HepG2 (cell line): ENCODE measurements around the gene SLC19A1. TPM values are rescaled to one million over a fixed set of nuclear protein-coding genes. Genes with fewer than 3 reads are reported as not detected.

ENCODE experiments used
- CEBPG ChIP-seq: IDR thresholded peaks from 2 replicates; pipeline ENCODE4 v1.6.1; 2016
- CENPT ChIP-seq: sonication (generic); formaldehyde crosslinking; IDR thresholded peaks from 2 replicates; pipeline ENCODE4 v1.8.0; 2022; ENCODE audit warnings: low read depth, mild to moderate bottlenecking, moderate library complexity, missing genetic modification reagents
- DNMT3B ChIP-seq: conservative IDR thresholded peaks from 2 replicates; pipeline ENCODE4 v1.6.1; 2016; ENCODE audit warnings: missing biosample characterization, control low read depth
- PLSCR1 ChIP-seq: sonication (generic); formaldehyde crosslinking; IDR thresholded peaks from 2 replicates; pipeline ENCODE4 v1.5.0; 2020; ENCODE audit warnings: missing genetic modification reagents, mild to moderate bottlenecking, borderline replicate concordance
- RNF219 ChIP-seq: sonication (generic); formaldehyde crosslinking; IDR thresholded peaks from 2 replicates; pipeline ENCODE4 v1.5.0; 2020; ENCODE audit warnings: mild to moderate bottlenecking, missing genetic modification reagents
- SP140L ChIP-seq: sonication (generic); formaldehyde crosslinking; IDR thresholded peaks from 2 replicates; pipeline ENCODE4 v1.4.0; 2020; ENCODE audit warnings: missing genetic modification reagents, borderline replicate concordance
- ZFY ChIP-seq: sonication (generic); formaldehyde crosslinking; IDR thresholded peaks from 2 replicates; pipeline ENCODE4 v1.4.0; 2020; ENCODE audit warnings: missing genetic modification reagents
- ZKSCAN1 ChIP-seq: fragments of 150-350 bp; IDR thresholded peaks from 2 replicates; pipeline ENCODE4 v1.6.1; 2014; ENCODE audit warnings: low read length
- ZNF282 ChIP-seq: fragments of 450-650 bp; IDR thresholded peaks from 2 replicates; pipeline ENCODE4 v1.6.1; 2018; ENCODE audit not compliant: partially characterized antibody
- ZNF354B ChIP-seq: sonication (generic); formaldehyde crosslinking; IDR thresholded peaks from 2 replicates; pipeline ENCODE4 v1.8.0; 2022; ENCODE audit warnings: mild to moderate bottlenecking, missing genetic modification reagents
- ZNF572 ChIP-seq: sonication (generic); formaldehyde crosslinking; IDR thresholded peaks from 2 replicates; pipeline ENCODE4 v1.5.1; 2020; ENCODE audit warnings: mild to moderate bottlenecking, missing genetic modification reagents
- ZNF841 ChIP-seq: sonication (generic); formaldehyde crosslinking; IDR thresholded peaks from 2 replicates; pipeline ENCODE4 v1.8.1; 2023; ENCODE audit warnings: missing genetic modification reagents, borderline replicate concordance
- ZZZ3 ChIP-seq: sonication (generic); formaldehyde crosslinking; IDR thresholded peaks from 2 replicates; pipeline ENCODE4 v1.4.0; 2020; ENCODE audit warnings: missing genetic modification reagents, mild to moderate bottlenecking, borderline replicate concordance
- polyA plus RNA-seq, 8 experiments: library from polyadenylated mRNA; depleted of rRNA in 3 of 8; stranded (reverse) in 7 of 8; unstranded in 1 of 8; fragments of >200 nt; fragmentation: Illumina TruSeq in 4 of 8; extraction: Trizol in 4 of 8; gene quantifications; 2 replicates each; pipeline versions ENCODE4 v1.2.1 to v1.2.3, GENCODE V29; 2011 to 2016; ENCODE audit warnings: low read depth in 4 of 8, missing spikeins in 1 of 8, mixed read lengths in 1 of 8; ENCODE audit not compliant: insufficient read depth in 1 of 8
- total RNA-seq, 5 experiments: library from RNA; depleted of rRNA; stranded (reverse); fragments of >200 nt; fragmentation: Illumina TruSeq; extraction: Trizol; gene quantifications; 2 replicates each; pipeline ENCODE4 v1.2.3, GENCODE V29; 2016; ENCODE audit warnings: low read depth in 1 of 5
- TF ChIP-seq, protein P1 (sequence below): sonication (generic); formaldehyde crosslinking; IDR thresholded peaks from 2 replicates; pipeline ENCODE4 v1.8.0; 2022; ENCODE audit warnings: missing genetic modification reagents, mild to moderate bottlenecking, inconsistent platforms, borderline replicate concordance
- TF ChIP-seq, protein P2 (sequence below): sonication (generic); formaldehyde crosslinking; IDR thresholded peaks from 2 replicates; pipeline ENCODE4 v1.4.0; 2020; ENCODE audit warnings: missing genetic modification reagents

Gene SLC19A1
- total and polyA plus RNA-seq, 2 of the 13 experiments (the other 11 are each of a cell fraction or from before 2014, with no cell fraction given) = 21.8 to 23.0 TPM

DNA sequence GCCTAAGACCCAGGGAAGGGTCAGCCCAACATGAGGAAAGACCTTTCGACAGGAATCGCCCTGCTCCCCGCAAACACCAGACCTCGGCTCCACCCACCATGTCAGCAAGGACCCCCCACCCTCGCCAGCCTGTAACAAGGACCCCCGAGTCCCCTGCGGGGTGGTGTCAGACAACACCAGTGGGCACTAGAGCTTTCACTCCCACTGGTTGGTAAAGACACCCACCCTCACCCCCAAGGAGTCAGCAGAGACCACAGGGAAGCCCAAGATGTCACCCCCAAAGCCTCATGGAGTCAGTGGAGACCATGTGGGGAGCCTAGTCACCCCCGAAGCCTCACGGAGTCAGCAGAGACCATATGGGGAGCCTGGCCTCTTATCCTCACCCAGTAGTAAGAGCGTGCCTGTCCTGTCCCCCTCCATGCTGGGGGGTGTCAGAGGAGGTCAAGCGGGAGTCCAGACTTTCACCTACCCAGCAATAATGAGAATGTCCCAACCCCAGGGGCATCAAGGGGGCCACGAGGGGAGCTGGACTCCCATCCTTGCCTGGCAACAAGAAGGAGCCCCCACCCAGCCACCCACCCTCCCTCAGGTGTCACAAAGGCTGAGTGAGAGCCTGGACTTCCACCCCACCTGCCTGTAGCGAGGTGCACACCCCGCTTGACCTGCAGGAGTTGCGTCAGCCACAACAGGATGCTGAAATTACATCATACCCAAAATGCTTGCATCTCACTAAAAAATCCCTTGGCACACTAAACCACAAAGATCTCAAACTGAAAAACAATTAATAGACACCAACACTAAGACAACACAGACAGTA, 24.8 kb downstream of the SLC19A1 start (continued):
- TF ChIP-seq ZFY (CRISPR knock-in tag) (no peak), ZNF572 (CRISPR knock-in tag) (no peak), ZNF354B (no peak), CENPT (CRISPR knock-in tag) (no peak), ZKSCAN1 (no peak), PLSCR1 (CRISPR knock-in tag) (no peak), DNMT3B (no peak), SP140L (no peak), ZZZ3 (CRISPR knock-in tag) (no peak), ZNF282 (no peak), RNF219 (CRISPR knock-in tag) (no peak), CEBPG (CRISPR knock-in tag) (peak; percentile 90), ZNF841 (CRISPR knock-in tag) (no peak)
- TF ChIP-seq, protein P1, sequence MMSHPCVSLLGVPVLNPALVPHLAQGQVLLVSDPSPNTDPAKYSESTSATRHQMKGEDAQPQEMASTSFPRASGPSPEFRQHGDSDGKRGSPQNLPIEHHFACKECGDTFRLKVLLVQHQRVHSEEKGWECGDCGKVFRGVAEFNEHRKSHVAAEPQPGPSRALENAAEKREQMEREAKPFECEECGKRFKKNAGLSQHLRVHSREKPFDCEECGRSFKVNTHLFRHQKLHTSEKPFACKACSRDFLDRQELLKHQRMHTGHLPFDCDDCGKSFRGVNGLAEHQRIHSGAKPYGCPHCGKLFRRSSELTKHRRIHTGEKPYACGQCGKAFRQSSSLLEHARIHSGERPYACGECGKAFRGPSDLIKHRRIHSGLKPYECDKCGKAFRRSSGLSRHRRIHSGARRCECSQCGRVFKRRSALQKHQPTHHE = no peak
- TF ChIP-seq, protein P2, sequence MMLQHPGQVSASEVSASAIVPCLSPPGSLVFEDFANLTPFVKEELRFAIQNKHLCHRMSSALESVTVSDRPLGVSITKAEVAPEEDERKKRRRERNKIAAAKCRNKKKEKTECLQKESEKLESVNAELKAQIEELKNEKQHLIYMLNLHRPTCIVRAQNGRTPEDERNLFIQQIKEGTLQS (CRISPR knock-in tag) = no peak
